Muscle layer of duodenum (tissue), 2 donors: ENCODE data around the gene PLEKHA7.

Source experiments
- H3K27ac ChIP-seq: one replicate; pipeline ENCODE4 v1.7.0; 2013; ENCODE audit warnings: mild to moderate bottlenecking, low read length
- H3K27me3 ChIP-seq: one replicate; pipeline ENCODE4 v1.7.0; 2013; ENCODE audit warnings: low read depth, mild to moderate bottlenecking, control low read depth, low read length
- H3K36me3 ChIP-seq, 2 donors: one replicate each; pipeline ENCODE4 v1.7.0; 2013; ENCODE audit warnings: low read length in 2 of 2, control low read depth in 1 of 2, mild to moderate bottlenecking in 1 of 2; ENCODE audit not compliant: insufficient read depth in 2 of 2, control insufficient read depth in 1 of 2
- H3K4me1 ChIP-seq, 2 donors: one replicate each; pipeline ENCODE4 v1.7.0; 2013; ENCODE audit warnings: low read length in 2 of 2, mild to moderate bottlenecking in 2 of 2, control low read depth in 1 of 2, moderate library complexity in 1 of 2; ENCODE audit not compliant: insufficient read depth in 2 of 2, control insufficient read depth in 1 of 2
- H3K4me3 ChIP-seq, 2 donors: one replicate each; pipeline ENCODE4 v1.7.0; 2013; ENCODE audit warnings: low read length in 2 of 2, low read depth in 1 of 2, mild to moderate bottlenecking in 1 of 2
- H3K9me3 ChIP-seq, 2 donors: one replicate each; pipeline ENCODE4 v1.7.0; 2013; ENCODE audit warnings: low read length in 2 of 2, control low read depth in 1 of 2, mild to moderate bottlenecking in 1 of 2; ENCODE audit not compliant: control insufficient read depth in 1 of 2
- donor health status: healthy.

PLEKHA7 gene

DNA sequence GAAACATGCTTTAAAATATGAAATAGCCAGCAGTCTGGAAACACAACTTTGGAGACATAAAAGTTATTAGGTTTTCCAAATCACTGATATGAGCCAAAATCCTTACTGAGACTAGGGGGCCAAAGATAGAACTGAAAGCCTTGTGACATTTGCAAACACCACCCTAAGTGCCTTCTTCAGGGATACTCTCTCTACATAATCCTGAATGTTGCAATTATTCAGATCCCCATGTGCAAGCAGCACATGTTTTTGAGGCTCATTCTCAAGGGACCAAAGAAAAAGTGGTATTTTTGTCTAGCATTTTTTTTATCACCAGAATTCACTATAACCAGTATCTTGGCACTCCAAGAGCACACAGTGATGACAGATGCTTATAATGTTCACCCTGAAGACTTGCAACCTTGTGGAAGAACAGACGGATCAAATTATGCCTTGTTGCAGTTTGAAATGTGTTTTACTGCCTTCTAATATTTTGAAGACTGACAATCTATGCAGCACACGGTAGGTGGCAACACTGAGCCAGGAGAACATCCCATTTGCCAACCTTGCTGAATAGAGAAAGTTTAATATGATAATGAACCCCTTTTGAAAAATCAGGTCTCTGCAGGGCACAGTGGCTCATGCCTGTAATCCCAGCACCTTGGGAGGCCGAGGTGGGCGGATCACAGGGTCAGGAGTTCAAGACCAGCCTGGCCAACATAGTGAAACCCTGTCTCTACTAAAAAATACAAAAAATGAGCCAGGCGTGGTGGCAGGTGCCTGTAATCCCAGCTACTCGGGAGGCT, 78.5 kb downstream of the PLEKHA7 start:
- Histone ChIP-seq H3K4me1 (peaks cover 0 to 27% of the 10 kb centered on the region in 2 donors), H3K9me3 (no peaks in the 10 kb centered on the region), H3K27me3 (no peaks in the 10 kb centered on the region), H3K36me3 (no peaks in the 10 kb centered on the region), H3K4me3 (no peak overlapping the region), H3K27ac (no peak overlapping the region)

DNA sequence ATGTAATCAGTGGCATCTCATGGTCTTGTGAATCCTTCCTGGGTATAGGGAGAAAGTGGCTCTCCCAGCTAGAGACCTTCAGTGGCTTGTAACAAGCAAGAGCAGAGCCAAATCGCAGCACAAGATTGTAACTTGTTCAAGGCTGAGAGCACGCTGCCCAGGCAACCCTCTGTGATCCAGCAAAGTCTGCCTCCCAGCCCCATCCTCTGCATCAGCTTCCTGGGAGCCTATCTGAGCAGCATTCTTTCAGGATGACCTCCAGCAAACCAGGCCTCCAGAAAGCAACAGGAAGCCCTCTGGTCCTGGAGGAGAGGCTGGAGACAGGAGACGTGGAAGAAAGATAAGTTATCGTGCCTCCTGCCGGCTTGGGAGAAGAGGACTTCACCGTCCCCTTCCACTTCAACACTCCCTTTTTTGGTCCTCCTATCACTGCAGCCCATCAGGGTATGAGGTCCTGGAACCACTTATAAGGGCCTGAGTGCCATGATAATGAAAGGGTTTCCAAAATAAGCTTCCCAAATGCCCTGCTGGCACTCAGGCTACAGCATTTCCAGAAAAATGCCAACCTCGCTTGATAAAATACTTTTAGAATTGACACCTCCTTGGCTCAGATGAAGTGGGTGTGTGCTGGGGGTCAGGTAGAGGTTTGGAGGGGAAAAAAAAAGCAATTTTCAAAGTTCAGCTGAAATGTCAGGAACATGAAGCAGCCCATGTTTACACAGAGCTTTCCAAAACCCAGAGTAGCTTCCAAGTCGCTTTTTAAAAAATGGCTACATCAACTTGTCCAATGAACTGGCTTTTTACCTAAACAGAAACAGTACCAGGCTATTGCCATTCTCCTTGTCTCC, 80.2 kb downstream of the PLEKHA7 start:
- H3K36me3 ChIP-seq: no peaks in the 10 kb centered on the region
- no peaks in the 10 kb centered on the region for H3K9me3 ChIP-seq
- H3K4me1 ChIP-seq: peaks cover 0 to 27% of the 10 kb centered on the region in 2 donors
- H3K27ac ChIP-seq: no peak overlapping the region
- no peak overlapping the region for H3K4me3 ChIP-seq
- no peaks in the 10 kb centered on the region for H3K27me3 ChIP-seq

DNA sequence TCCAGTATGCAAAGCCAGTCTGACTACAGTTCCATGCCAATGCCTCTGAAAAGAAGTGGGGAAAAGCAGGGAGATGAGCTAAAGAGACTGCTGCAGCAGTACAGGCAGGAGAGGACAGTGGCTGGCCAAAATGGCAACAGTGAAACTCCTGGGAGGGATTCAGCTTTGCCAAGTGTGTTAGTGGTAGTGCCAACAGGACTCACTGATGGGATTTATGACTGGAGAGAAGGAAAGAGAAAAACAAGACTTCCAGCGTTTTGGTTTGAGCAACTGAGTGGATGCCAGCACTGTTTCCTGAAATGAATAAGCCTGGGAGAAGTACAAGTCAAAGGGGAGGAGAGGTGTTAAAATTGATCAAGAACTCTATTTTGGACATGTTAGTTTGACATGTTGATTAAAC, 80.9 kb downstream of the PLEKHA7 start:
- H3K36me3 ChIP-seq: no peaks in the 10 kb centered on the region
- H3K9me3 ChIP-seq: no peaks in the 10 kb centered on the region
- H3K4me3 ChIP-seq: no peak overlapping the region
- H3K4me1 ChIP-seq: peaks cover 0 to 27% of the 10 kb centered on the region in 2 donors
- H3K27ac ChIP-seq: no peak overlapping the region
- H3K27me3 ChIP-seq: no peaks in the 10 kb centered on the region

DNA sequence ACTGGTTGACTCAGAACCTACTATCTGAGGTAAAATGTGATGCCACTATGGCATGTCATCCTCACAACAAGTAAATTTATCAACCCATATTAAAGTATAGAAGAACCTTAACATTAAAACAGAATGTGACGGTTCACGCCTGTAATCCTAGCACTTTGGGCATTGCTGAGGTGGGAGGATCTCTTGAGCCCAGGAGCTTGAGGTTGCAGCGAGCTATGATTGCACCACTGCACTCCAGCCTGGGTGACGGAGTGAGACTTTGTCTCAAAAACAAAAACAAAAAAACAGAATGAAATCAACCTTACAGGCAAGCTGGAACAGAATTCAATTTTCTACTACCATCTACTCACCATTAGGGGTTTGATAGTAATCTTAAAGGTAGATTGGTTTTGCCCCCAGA, 86.2 kb downstream of the PLEKHA7 start:
- no peaks in the 10 kb centered on the region for H3K9me3 ChIP-seq
- H3K36me3 ChIP-seq: no peaks in the 10 kb centered on the region
- H3K4me1 ChIP-seq: peaks cover 0 to 15% of the 10 kb centered on the region in 2 donors
- no peak overlapping the region for H3K4me3 ChIP-seq
- peaks cover 10% of the 10 kb centered on the region for H3K27me3 ChIP-seq
- no peak overlapping the region for H3K27ac ChIP-seq

DNA sequence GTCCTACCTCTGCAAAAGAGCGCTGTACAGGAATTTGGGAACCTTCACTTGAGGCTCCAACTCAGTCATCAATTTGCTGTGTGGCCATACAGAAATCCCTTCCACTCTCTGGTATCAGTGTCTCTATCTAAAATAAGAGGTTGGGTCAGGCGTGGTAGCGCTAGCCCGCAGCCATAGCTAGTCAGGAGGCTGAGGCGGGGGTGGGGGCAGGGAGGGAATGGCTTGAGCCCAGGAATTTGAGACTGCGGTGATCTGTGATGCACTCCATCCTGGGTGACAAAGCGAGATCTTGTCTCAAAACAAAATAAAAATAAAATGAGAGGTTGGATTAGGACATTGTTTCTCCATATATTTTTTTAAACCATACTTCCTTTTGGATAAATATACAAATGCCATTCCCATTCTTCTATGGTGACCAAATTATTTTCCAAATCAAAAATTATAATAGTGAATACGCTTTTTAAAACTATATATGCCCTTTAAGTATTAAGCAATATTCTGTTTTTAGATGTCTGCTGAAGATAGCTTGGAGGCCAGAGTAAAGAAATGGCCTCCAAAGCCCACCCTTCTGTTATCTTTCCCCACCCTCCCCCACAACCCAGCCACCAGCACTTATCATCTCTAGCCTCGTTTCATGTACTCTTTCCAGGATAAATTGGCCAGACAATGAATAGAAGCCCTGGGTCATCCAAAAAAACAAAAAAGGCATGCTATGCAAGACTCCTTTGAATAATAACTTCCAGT, 87.2 kb downstream of the PLEKHA7 start:
- Histone ChIP-seq H3K4me3 (no peak overlapping the region), H3K27ac (no peak overlapping the region), H3K4me1 (peaks cover 0 to 15% of the 10 kb centered on the region in 2 donors), H3K9me3 (no peaks in the 10 kb centered on the region), H3K27me3 (peaks cover 10% of the 10 kb centered on the region), H3K36me3 (no peaks in the 10 kb centered on the region)

DNA sequence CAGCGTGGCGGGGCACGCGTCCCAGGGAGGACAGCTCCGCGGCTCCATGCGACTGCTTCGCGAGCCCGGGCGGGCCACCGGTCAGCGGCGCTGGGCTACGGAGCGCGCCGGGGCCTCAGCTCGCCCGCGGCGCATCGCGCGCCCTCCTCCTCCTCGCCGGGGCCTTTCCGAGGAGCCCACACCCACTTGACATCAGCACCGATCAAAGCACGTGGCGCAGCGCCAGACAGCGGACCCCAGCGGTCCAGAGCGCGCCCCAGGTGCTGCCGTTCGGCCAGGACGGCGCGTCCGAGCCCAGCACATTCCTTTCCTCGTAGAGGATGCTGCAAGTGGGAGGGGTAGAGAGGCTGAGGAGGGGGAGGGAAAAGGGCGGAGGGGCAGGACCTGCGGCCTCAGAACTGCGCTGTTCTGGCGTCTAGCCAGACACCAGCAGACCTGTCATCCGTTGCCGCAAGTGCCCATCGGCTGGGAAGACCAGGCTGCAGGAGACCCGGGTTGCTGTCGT, 88.6 kb downstream of the PLEKHA7 start:
- peak overlapping the region; percentile 38 to 61 for H3K4me3 ChIP-seq
- H3K27ac ChIP-seq: no peak overlapping the region
- peaks cover 0 to 15% of the 10 kb centered on the region in 2 donors for H3K4me1 ChIP-seq
- no peaks in the 10 kb centered on the region for H3K9me3 ChIP-seq
- peaks cover 10% of the 10 kb centered on the region for H3K27me3 ChIP-seq
- H3K36me3 ChIP-seq: no peaks in the 10 kb centered on the region

DNA sequence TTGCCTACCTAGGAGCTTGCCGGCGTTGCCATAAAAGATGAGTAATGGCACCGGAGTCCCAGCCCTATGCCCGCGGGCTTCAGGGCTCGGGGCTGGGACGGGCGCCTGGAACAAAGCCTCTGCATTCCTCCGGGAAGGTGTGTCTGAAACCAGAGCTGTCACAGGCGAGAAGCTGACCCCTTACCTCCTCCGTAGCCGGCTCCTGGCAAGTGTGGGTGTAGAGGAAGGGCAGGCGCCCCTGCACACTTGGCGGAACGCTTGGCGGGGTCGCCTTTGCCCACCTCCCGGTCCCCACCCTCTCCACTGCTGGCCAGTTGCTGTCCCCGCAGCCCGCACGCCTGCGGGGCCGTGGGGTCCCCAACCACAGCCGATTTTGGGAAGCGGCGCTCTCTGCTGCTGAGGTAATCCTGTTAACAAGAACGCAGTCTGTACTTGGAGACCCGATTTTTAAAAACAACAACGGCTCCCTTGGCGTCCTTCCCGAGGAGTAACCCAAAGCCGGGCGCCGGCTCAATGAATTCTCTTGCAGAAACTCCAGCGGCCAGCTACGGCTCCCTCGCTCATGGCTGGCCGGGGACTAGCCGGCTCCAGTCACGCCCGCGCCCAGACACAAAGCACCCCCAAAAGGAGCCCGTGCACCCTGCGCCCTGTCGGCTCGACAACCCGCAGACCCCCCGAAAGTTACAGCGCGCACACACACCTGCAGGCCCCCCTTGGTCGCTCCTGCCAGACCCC, 89.2 kb downstream of the PLEKHA7 start:
- no peaks in the 10 kb centered on the region for H3K36me3 ChIP-seq
- peak overlapping the region; percentile 26 for H3K27ac ChIP-seq
- peaks cover 10% of the 10 kb centered on the region for H3K27me3 ChIP-seq
- peak overlapping the region; percentile 38 to 61 for H3K4me3 ChIP-seq
- peaks cover 0 to 15% of the 10 kb centered on the region in 2 donors for H3K4me1 ChIP-seq
- H3K9me3 ChIP-seq: no peaks in the 10 kb centered on the region

DNA sequence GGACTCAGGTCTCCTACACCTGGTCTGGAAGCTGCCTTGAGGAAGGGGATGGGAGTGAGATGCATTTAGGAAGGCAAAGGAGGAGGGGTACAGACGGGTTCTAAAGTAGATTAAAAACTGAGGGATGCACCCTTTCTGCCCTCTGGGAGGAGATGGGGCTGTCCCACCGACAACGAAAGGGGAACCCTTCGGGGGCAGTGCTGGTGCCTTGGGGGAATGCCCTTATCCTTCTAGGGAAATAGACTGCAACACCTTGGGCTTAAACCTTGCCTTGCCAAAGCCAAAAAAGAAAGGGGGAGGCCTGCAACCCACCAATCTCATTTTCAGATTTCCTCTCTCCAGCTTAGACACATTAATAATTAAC, 89.8 kb downstream of the PLEKHA7 start:
- H3K4me3 ChIP-seq: peak overlapping the region; percentile 38 to 61
- no peaks in the 10 kb centered on the region for H3K36me3 ChIP-seq
- H3K27ac ChIP-seq: peak overlapping the region; percentile 72
- peaks cover 10% of the 10 kb centered on the region for H3K27me3 ChIP-seq
- peaks cover 0 to 15% of the 10 kb centered on the region in 2 donors for H3K4me1 ChIP-seq
- H3K9me3 ChIP-seq: no peaks in the 10 kb centered on the region

DNA sequence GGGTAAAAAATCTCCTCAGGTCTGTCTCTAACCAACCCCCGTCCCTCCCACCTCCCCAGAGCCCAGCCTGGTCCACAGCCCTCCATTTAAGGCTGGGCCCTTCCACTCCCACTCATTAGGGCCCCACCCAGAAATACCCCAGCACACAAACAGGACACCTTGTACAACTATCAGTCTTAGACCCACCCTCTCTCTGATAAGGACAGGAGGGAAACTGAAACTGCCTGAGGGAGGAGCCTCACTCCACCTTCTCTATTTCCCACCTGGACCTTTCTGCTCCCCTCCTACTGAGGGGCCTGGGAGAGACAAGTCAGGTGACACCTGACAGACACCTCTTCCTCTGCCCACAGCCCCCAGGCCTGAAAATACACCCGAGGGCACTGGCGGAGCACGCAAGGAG, 90.2 kb downstream of the PLEKHA7 start:
- Histone ChIP-seq H3K4me3 (peak overlapping the region in 1 of 2 donors; percentile 38), H3K9me3 (no peaks in the 10 kb centered on the region), H3K27me3 (peaks cover 10% of the 10 kb centered on the region), H3K4me1 (peaks cover 0 to 15% of the 10 kb centered on the region in 2 donors), H3K27ac (peak overlapping the region; percentile 72), H3K36me3 (no peaks in the 10 kb centered on the region)

DNA sequence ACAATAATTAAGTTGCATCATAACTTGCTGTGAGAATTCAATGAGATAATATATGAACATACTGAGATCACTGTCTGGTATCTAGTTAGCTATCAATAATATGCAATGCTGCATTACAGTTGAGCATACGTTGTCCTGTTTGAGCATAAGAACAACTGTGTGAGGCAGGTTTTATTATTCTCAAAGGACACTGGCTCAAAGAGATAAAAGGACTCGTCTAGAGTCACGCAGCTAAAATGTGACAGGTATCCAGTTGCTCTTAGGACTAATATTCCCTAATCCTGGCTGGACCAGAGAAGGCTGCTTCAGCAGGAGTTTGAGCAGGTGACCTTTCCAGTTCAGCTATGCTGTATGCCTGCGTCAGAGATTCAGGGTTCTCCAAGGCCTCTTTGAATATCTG, 92.5 kb downstream of the PLEKHA7 start:
- Histone ChIP-seq H3K9me3 (no peaks in the 10 kb centered on the region), H3K4me1 (peaks cover 0 to 15% of the 10 kb centered on the region in 2 donors), H3K36me3 (no peaks in the 10 kb centered on the region), H3K27me3 (peaks cover 13% of the 10 kb centered on the region), H3K27ac (no peak overlapping the region), H3K4me3 (no peak overlapping the region)
